Measurements from ENCODE around the gene DUSP8.

The DUSP8 gene

DNA sequence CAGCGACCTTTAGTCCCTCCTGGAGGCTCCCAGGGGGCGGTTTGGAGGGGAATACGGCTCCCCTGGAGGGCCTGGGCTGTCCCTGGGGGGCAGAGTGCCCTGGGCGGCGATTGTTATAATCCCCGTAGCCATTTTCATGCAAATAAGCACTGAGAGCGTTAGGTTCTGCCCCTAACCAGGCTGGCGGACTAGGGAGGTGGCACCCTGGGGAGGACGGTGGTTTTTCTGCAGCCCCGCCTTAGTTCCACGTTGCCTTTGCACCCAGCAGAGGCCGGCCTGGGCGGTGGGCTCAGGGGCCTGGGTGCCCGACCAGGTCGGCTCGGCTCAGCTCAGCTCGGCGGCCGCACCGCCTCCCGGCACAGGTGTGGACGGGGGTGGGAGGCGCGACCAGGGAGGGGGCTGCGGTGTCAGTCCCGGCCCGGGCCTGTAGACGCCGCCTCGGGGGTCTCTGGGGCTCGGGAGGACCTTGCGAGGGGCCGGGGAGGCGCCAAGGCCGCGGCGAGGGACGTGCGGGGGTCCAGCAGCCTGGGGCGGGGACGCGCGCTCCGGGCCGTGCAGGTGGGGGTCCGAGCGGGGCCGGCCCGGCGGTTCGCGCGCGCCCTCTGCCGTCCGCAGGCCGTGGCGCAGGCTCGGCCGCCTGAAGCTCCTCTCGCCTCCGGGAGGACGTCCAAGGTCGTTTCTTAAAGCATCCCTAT, 2.3 kb upstream of the DUSP8 start:
- no peak overlapping the region for H2BK5ac ChIP-seq (ENCODE audit: low read length)
- no peak overlapping the region for H4K91ac ChIP-seq (ENCODE audit: low read depth, low read length, poor library complexity)
- H4K8ac ChIP-seq (ENCODE audit: low read depth, low read length), result no peak overlapping the region
- H3K9me3 ChIP-seq (replicated peaks in 1 of 2; ENCODE audit: control insufficient read depth in 2 of 2, insufficient read depth in 1 of 2, low read depth in 1 of 2, low read length in 2 of 2), result peaks cover 4 to 9% of the 10 kb centered on the region in 2 donors
- peaks cover 20 to 40% (median 36%) of the 10 kb centered on the region in 3 experiments for H3K27me3 ChIP-seq (ENCODE audit: control insufficient read depth in 3 of 3, insufficient read depth in 3 of 3, low read depth in 1 of 3, low read length in 3 of 3)
- no peak overlapping the region for H3K9ac ChIP-seq (ENCODE audit: low read depth, low read length, poor library complexity)
- peak overlapping the region; percentile 81 for H2BK15ac ChIP-seq (ENCODE audit: low read length)
- H2AK5ac ChIP-seq (ENCODE audit: low read depth, low read length), result peak overlapping the region; percentile 63
- no peak overlapping the region for H2BK12ac ChIP-seq (ENCODE audit: low read length)
- H3K23ac ChIP-seq (ENCODE audit: low read depth, low read length, poor library complexity), result peak overlapping the region; percentile 73
- no peak for DNase-seq (ENCODE audit: low spot score)
- H3K27ac ChIP-seq (replicated peaks; ENCODE audit: low read length), result no peak overlapping the region
- no peaks in the 10 kb centered on the region for H3K36me3 ChIP-seq (replicated peaks in 1 of 2; ENCODE audit: control insufficient read depth in 2 of 2, insufficient read depth in 2 of 2, low read length in 2 of 2)
- H3K4me3 ChIP-seq (ENCODE audit: low read length in 2 of 2), result peak overlapping the region in 1 of 2 donors; percentile 61
- peak overlapping the region; percentile 77 for H3K4me2 ChIP-seq (ENCODE audit: insufficient read depth, low read length, poor library complexity, severe bottlenecking)
- no peak overlapping the region for H3K14ac ChIP-seq (ENCODE audit: low read length)
- peak overlapping the region; percentile 42 for H2AFZ ChIP-seq (ENCODE audit: low read length)
- H3K4me1 ChIP-seq (ENCODE audit: control insufficient read depth in 2 of 2, insufficient read depth in 1 of 2, low read depth in 1 of 2, low read length in 2 of 2), result peaks cover 9 to 10% of the 10 kb centered on the region in 2 donors
- no CpG with 5 or more reads among the region's 64 CpGs for WGBS, 2 donors (ENCODE audit: extremely low coverage in 2 of 2, insufficient read length in 2 of 2, insufficient replicate concordance in 1 of 2)
- peaks cover 2% of the 10 kb centered on the region for H3K79me1 ChIP-seq (ENCODE audit: low read depth, low read length)
- no peak overlapping the region for H3K4ac ChIP-seq (ENCODE audit: low read length)
- H2BK120ac ChIP-seq (ENCODE audit: low read depth, low read length), result no peak overlapping the region
- peak overlapping the region; percentile 64 for H3K18ac ChIP-seq (ENCODE audit: low read length)

DNA sequence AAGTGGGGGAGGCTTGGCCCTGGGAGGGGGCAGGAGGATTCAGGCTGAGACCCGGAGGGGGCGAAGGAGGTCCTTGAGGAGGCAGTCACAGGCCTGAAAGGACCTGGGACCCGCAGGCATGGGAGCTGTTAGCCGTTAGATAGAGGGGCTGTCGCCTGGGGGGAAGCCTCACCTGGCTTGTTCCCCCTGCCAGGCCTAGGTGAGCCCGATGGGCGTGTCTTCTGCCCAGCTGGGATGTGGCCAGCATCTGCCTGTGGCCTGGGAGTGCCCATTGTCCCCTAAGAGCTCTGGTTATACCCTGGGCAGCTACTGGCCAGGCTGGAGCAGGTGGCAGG, 1.8 kb upstream of the DUSP8 start:
- Histone ChIP-seq H2BK15ac (ENCODE audit: low read length) (peak overlapping the region; percentile 9), H3K79me1 (ENCODE audit: low read depth, low read length) (peaks cover 2% of the 10 kb centered on the region), H2AFZ (ENCODE audit: low read length) (no peak overlapping the region), H3K18ac (ENCODE audit: low read length) (peak overlapping the region; percentile 35), H3K4me2 (ENCODE audit: insufficient read depth, low read length, poor library complexity, severe bottlenecking) (no peak overlapping the region), H2BK12ac (ENCODE audit: low read length) (no peak overlapping the region), H2AK5ac (ENCODE audit: low read depth, low read length) (peak overlapping the region; percentile 97), H3K36me3 (replicated peaks in 1 of 2; ENCODE audit: control insufficient read depth in 2 of 2, insufficient read depth in 2 of 2, low read length in 2 of 2) (no peaks in the 10 kb centered on the region), H3K4me1 (ENCODE audit: control insufficient read depth in 2 of 2, insufficient read depth in 1 of 2, low read depth in 1 of 2, low read length in 2 of 2) (peaks cover 9 to 10% of the 10 kb centered on the region in 2 donors), H3K14ac (ENCODE audit: low read length) (peak overlapping the region; percentile 2), H4K91ac (ENCODE audit: low read depth, low read length, poor library complexity) (no peak overlapping the region), H3K4me3 (ENCODE audit: low read length in 2 of 2) (peak overlapping the region in 1 of 2 donors; percentile 61), H3K27ac (replicated peaks; ENCODE audit: low read length) (no peak overlapping the region), H4K8ac (ENCODE audit: low read depth, low read length) (no peak overlapping the region), H3K4ac (ENCODE audit: low read length) (no peak overlapping the region), H3K9ac (ENCODE audit: low read depth, low read length, poor library complexity) (no peak overlapping the region), H3K23ac (ENCODE audit: low read depth, low read length, poor library complexity) (no peak overlapping the region), H3K27me3 (ENCODE audit: control insufficient read depth in 3 of 3, insufficient read depth in 3 of 3, low read depth in 1 of 3, low read length in 3 of 3) (peaks cover 20 to 45% (median 37%) of the 10 kb centered on the region in 3 experiments), H2BK120ac (ENCODE audit: low read depth, low read length) (no peak overlapping the region), H2BK5ac (ENCODE audit: low read length) (no peak overlapping the region), H3K9me3 (replicated peaks in 1 of 2; ENCODE audit: control insufficient read depth in 2 of 2, insufficient read depth in 1 of 2, low read depth in 1 of 2, low read length in 2 of 2) (peaks cover 4 to 9% of the 10 kb centered on the region in 2 donors)
- WGBS, 2 donors (ENCODE audit: extremely low coverage in 2 of 2, insufficient read length in 2 of 2, insufficient replicate concordance in 1 of 2), result no CpG with 5 or more reads among the region's 7 CpGs
- DNase-seq (ENCODE audit: low spot score), result no peak

DNA sequence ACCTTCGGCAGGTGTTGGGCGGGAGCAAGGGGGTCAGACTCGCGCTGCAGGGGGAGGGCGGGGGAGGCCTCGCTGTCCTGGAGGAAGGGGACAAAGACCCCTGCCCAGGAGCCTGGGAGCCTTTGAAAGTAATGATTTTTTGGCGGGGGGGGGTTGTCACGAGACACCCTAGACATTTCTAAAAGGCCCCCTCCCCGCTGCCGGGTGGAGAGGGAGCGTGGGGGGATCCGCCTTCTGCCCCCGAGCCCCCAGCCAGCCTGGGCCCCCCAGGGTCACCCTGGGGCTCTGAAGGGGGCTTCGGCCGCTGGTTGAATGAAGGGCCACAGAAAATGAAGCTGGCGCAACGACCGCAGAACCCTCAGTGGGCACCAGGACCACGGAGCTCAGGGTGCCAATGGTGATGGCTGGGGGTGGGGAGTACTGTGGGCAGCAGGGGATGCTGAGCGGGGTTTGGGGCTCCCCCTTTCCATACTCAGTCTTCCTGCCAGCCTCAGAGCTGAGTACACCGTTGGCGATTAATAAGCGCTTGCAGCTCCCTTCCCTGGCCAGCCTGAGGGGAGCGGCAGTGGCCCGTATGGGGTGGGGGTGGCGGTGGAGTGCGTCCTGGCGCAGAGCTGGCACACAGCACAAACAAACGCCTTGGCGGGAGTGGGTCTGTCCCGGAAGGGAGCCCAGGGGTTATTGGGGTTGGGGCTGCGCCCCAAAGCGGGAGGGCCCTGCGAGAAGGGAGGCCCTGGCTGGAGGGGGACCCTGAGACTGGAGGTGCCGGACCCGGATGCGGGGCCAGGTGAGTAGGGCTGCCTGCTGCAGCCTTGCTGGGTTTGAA, 1.2 kb upstream of the DUSP8 start:
- H3K4me3 ChIP-seq (ENCODE audit: low read length in 2 of 2), result peak overlapping the region in 1 of 2 donors; percentile 79
- H3K9ac ChIP-seq (ENCODE audit: low read depth, low read length, poor library complexity), result peak overlapping the region; percentile 60
- peak overlapping the region; percentile 9 for H2BK15ac ChIP-seq (ENCODE audit: low read length)
- H2BK5ac ChIP-seq (ENCODE audit: low read length), result no peak overlapping the region
- H3K27ac ChIP-seq (replicated peaks; ENCODE audit: low read length), result no peak overlapping the region
- peak overlapping the region; percentile 97 for H2AK5ac ChIP-seq (ENCODE audit: low read depth, low read length)
- H3K4me2 ChIP-seq (ENCODE audit: insufficient read depth, low read length, poor library complexity, severe bottlenecking), result peak overlapping the region; percentile 77
- H2BK120ac ChIP-seq (ENCODE audit: low read depth, low read length), result no peak overlapping the region
- no peak overlapping the region for H3K4ac ChIP-seq (ENCODE audit: low read length)
- H3K79me1 ChIP-seq (ENCODE audit: low read depth, low read length), result peaks cover 2% of the 10 kb centered on the region
- peaks cover 20 to 51% (median 37%) of the 10 kb centered on the region in 3 experiments for H3K27me3 ChIP-seq (ENCODE audit: control insufficient read depth in 3 of 3, insufficient read depth in 3 of 3, low read depth in 1 of 3, low read length in 3 of 3)
- H3K14ac ChIP-seq (ENCODE audit: low read length), result peak overlapping the region; percentile 2
- H3K9me3 ChIP-seq (replicated peaks in 1 of 2; ENCODE audit: control insufficient read depth in 2 of 2, insufficient read depth in 1 of 2, low read depth in 1 of 2, low read length in 2 of 2), result peaks cover under 1 to 4% of the 10 kb centered on the region in 2 donors
- no peak overlapping the region for H4K91ac ChIP-seq (ENCODE audit: low read depth, low read length, poor library complexity)
- H3K4me1 ChIP-seq (ENCODE audit: control insufficient read depth in 2 of 2, insufficient read depth in 1 of 2, low read depth in 1 of 2, low read length in 2 of 2), result peaks cover 11 to 14% of the 10 kb centered on the region in 2 donors
- DNase-seq (ENCODE audit: low spot score), result no peak
- no peaks in the 10 kb centered on the region for H3K36me3 ChIP-seq (replicated peaks in 1 of 2; ENCODE audit: control insufficient read depth in 2 of 2, insufficient read depth in 2 of 2, low read length in 2 of 2)
- peak overlapping the region; percentile 38 for H3K18ac ChIP-seq (ENCODE audit: low read length)
- no CpG with 5 or more reads among the region's 37 CpGs for WGBS, 2 donors (ENCODE audit: extremely low coverage in 2 of 2, insufficient read length in 2 of 2, insufficient replicate concordance in 1 of 2)
- H4K8ac ChIP-seq (ENCODE audit: low read depth, low read length), result no peak overlapping the region
- no peak overlapping the region for H2AFZ ChIP-seq (ENCODE audit: low read length)
- H2BK12ac ChIP-seq (ENCODE audit: low read length), result no peak overlapping the region
- no peak overlapping the region for H3K23ac ChIP-seq (ENCODE audit: low read depth, low read length, poor library complexity)

DNA sequence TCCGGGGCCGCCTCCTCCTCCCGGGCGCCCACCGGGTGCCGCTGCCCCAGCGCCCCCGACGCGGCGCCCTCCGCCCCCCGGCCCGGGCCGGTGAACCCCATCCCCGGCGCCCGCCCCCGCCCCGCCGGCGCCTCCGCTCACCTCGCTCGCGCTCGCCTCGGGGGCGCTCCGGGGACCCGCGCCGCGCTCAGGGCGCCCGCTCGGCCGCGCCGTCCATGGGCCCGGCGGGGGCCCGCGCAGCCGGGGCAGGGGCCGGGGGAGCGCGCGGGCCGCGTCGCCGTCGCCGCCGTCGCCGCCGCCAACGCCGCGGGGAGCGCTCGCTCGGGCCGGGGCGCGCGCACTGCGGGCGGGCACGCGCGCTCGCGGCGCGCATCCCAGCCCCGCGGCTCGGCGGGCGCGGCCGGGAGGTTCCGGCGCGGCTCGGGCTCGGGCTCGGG, 293 bp downstream of the DUSP8 start:
- Histone ChIP-seq H3K14ac (ENCODE audit: low read length) (no peak overlapping the region), H4K91ac (ENCODE audit: low read depth, low read length, poor library complexity) (no peak overlapping the region), H3K79me1 (ENCODE audit: low read depth, low read length) (peaks cover 2% of the 10 kb centered on the region), H2BK120ac (ENCODE audit: low read depth, low read length) (no peak overlapping the region), H3K4me1 (ENCODE audit: control insufficient read depth in 2 of 2, insufficient read depth in 1 of 2, low read depth in 1 of 2, low read length in 2 of 2) (peaks cover 18 to 19% of the 10 kb centered on the region in 2 donors), H2AK5ac (ENCODE audit: low read depth, low read length) (no peak overlapping the region), H3K9me3 (replicated peaks in 1 of 2; ENCODE audit: control insufficient read depth in 2 of 2, insufficient read depth in 1 of 2, low read depth in 1 of 2, low read length in 2 of 2) (no peaks in the 10 kb centered on the region), H3K9ac (ENCODE audit: low read depth, low read length, poor library complexity) (peak overlapping the region; percentile 44), H3K18ac (ENCODE audit: low read length) (peak overlapping the region; percentile 91), H3K4me3 (ENCODE audit: low read length in 2 of 2) (peak overlapping the region; percentile 30 to 81), H2BK5ac (ENCODE audit: low read length) (no peak overlapping the region), H3K27ac (replicated peaks; ENCODE audit: low read length) (no peak overlapping the region), H3K4me2 (ENCODE audit: insufficient read depth, low read length, poor library complexity, severe bottlenecking) (peak overlapping the region; percentile 77), H3K23ac (ENCODE audit: low read depth, low read length, poor library complexity) (peak overlapping the region; percentile 55), H2AFZ (ENCODE audit: low read length) (peak overlapping the region; percentile 79), H2BK12ac (ENCODE audit: low read length) (no peak overlapping the region), H4K8ac (ENCODE audit: low read depth, low read length) (no peak overlapping the region), H3K36me3 (replicated peaks in 1 of 2; ENCODE audit: control insufficient read depth in 2 of 2, insufficient read depth in 2 of 2, low read length in 2 of 2) (no peaks in the 10 kb centered on the region), H2BK15ac (ENCODE audit: low read length) (no peak overlapping the region), H3K27me3 (ENCODE audit: control insufficient read depth in 3 of 3, insufficient read depth in 3 of 3, low read depth in 1 of 3, low read length in 3 of 3) (peaks cover 20 to 65% (median 37%) of the 10 kb centered on the region in 3 experiments), H3K4ac (ENCODE audit: low read length) (no peak overlapping the region)
- no peak for DNase-seq (ENCODE audit: low spot score)
- no CpG with 5 or more reads among the region's 91 CpGs for WGBS, 2 donors (ENCODE audit: extremely low coverage in 2 of 2, insufficient read length in 2 of 2, insufficient replicate concordance in 1 of 2)
